DMS53 treated with DMSO at 0.1 percent for 48 hours (cell line): ENCODE data around the gene EXPH5.

Source experiments
- DNase-seq: peaks from one replicate; lab custom pipeline; 2025; ENCODE audit not compliant: unreplicated experiment; lab: John Stamatoyannopoulos, UW

Gene EXPH5

GRCh38 chr11:108568195-108568858 is 25.2 kb downstream of the EXPH5 start:
- DNase-seq, result no peak

GRCh38 chr11:108565653-108566052 is 27.9 kb downstream of the EXPH5 start:
- no peak for DNase-seq

GRCh38 chr11:108562746-108563581 is 30.6 kb downstream of the EXPH5 start:
- DNase-seq, result no peak

GRCh38 chr11:108561535-108561991 is 32.0 kb downstream of the EXPH5 start:
- no peak for DNase-seq

GRCh38 chr11:108559904-108560303 is 33.7 kb downstream of the EXPH5 start:
- no peak for DNase-seq

GRCh38 chr11:108559340-108559739 is 34.2 kb downstream of the EXPH5 start:
- DNase-seq, result no peak

- no peak for DNase-seq
Measured at GRCh38 chr11:108558222-108558621, 35.3 kb downstream of the EXPH5 start.

- no peak for DNase-seq
Measured at GRCh38 chr11:108556019-108556418, 37.5 kb downstream of the EXPH5 start.

GRCh38 chr11:108551651-108552462 is 41.7 kb downstream of the EXPH5 start:
- DNase-seq, result no peak

GRCh38 chr11:108549319-108549885 is 44.2 kb downstream of the EXPH5 start:
- no peak for DNase-seq

GRCh38 chr11:108545909-108546501 is 47.6 kb downstream of the EXPH5 start:
- DNase-seq, result no peak

GRCh38 chr11:108543316-108543964 is 50.1 kb downstream of the EXPH5 start:
- no peak for DNase-seq

GRCh38 chr11:108541531-108541930 is 52.0 kb downstream of the EXPH5 start:
- no peak for DNase-seq

GRCh38 chr11:108538502-108538901 is 55.1 kb downstream of the EXPH5 start:
- no peak for DNase-seq

GRCh38 chr11:108538022-108538424 is 55.5 kb downstream of the EXPH5 start:
- DNase-seq, result no peak

- no peak for DNase-seq
Measured at GRCh38 chr11:108536783-108537182, 56.8 kb downstream of the EXPH5 start.

- no peak for DNase-seq
Measured at GRCh38 chr11:108535384-108535955, 58.1 kb downstream of the EXPH5 start.

GRCh38 chr11:108534274-108534882 is 59.2 kb downstream of the EXPH5 start:
- peak; percentile 8 for DNase-seq

GRCh38 chr11:108530426-108530825 is 63.1 kb downstream of the EXPH5 start:
- DNase-seq, result no peak
